EL (cell line): Measurements from ENCODE around the gene PCDHGA5.
"Not testable (repeated sequence)": the region's sequence is repeated elsewhere in the genome, so short reads cannot be mapped to it uniquely, and the experiment has no call there.

Experiments
- DNase-seq: peaks from one replicate; pipeline ENCODE4 v3.0.0-alpha.2; 2016

The PCDHGA5 gene

DNA sequence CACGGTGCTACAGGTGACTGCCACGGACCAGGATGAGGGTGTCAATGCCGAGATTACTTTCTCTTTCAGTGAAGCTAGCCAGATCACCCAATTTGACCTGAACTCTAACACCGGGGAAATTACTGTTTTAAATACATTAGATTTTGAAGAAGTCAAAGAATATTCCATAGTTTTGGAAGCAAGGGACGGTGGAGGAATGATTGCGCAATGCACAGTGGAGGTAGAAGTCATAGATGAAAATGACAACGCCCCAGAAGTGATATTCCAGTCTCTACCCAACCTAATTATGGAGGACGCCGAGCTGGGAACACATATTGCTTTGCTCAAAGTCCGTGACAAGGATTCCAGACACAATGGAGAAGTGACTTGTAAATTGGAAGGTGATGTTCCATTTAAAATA is 24.7 kb downstream of the PCDHGA5 start:
- DNase-seq: no peak

DNA sequence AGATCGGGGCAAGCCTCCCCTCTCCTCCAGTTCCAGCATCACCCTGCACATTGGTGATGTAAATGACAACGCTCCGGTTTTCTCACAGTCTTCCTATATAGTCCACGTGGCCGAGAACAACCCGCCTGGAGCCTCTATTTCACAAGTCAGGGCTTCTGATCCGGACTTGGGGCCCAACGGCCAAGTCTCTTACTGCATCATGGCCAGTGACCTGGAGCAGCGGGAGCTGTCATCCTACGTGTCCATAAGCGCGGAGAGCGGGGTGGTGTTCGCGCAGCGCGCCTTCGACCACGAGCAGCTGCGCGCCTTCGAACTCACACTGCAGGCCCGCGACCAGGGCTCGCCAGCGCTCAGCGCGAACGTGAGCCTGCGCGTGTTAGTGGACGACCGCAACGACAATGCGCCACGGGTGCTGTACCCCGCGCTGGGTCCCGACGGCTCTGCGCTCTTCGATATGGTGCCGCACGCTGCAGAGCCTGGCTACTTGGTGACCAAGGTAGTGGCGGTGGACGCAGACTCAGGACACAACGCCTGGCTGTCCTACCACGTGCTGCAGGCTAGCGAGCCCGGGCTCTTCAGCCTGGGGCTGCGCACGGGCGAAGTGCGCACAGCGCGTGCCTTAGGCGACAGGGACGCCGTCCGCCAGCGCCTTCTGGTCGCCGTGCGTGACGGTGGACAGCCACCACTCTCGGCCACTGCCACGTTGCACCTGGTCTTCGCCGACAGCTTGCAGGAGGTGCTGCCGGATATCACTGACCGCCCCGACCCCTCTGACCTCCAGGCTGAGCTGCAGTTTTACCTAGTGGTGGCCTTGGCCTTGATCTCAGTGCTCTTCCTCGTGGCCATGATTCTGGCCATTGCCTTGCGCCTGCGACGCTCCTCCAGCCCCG is 25.4 kb downstream of the PCDHGA5 start:
- no peak for DNase-seq

DNA sequence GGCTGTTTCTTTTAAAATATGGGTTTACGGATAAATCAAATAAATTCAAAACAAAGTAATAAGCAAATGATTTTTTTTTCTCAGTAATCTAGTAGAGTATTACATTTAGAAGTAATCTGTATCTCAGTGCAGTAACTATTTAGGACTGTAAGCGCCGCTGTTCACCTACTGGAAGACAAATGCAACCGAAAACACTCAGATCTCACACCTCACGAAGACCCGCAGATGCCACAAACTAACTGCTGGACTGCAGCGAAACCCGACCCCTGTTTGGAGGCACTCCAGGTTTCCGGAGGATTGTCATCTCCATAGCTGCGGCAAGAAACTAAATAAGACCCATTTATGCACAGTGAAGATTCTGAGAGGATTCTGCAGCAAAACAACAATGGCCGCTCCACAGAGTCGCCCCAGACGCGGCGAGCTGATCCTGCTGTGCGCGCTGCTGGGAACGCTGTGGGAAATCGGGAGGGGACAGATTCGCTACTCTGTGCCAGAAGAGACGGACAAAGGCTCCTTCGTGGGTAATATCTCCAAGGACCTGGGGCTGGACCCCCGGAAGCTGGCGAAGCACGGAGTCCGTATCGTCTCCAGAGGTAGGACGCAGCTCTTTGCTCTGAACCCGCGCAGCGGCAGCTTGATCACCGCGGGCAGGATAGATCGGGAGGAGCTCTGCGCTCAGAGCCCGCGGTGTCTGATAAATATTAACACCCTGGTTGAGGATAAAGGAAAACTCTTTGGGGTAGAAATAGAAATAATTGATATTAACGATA is 28.7 kb downstream of the PCDHGA5 start, which contains the start of gene PCDHGA8:
TSS of gene PCDHGA8 (plus strand) at position 205 of the 770 bp plus-strand sequence. CDS start at position 386, 181 bp downstream.
- DNase-seq: no peak

DNA sequence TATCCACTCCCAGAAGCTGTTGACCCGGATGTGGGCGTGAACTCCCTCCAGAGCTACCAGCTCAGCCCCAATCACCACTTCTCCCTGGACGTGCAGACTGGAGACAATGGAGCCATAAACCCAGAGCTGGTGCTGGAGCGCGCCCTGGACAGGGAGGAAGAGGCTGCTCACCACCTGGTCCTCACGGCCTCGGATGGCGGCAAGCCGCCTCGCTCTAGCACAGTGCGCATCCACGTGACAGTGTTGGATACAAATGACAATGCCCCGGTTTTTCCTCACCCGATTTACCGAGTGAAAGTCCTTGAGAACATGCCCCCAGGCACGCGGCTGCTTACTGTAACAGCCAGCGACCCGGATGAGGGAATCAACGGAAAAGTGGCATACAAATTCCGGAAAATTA is 29.3 kb downstream of the PCDHGA5 start:
- DNase-seq: no peak

DNA sequence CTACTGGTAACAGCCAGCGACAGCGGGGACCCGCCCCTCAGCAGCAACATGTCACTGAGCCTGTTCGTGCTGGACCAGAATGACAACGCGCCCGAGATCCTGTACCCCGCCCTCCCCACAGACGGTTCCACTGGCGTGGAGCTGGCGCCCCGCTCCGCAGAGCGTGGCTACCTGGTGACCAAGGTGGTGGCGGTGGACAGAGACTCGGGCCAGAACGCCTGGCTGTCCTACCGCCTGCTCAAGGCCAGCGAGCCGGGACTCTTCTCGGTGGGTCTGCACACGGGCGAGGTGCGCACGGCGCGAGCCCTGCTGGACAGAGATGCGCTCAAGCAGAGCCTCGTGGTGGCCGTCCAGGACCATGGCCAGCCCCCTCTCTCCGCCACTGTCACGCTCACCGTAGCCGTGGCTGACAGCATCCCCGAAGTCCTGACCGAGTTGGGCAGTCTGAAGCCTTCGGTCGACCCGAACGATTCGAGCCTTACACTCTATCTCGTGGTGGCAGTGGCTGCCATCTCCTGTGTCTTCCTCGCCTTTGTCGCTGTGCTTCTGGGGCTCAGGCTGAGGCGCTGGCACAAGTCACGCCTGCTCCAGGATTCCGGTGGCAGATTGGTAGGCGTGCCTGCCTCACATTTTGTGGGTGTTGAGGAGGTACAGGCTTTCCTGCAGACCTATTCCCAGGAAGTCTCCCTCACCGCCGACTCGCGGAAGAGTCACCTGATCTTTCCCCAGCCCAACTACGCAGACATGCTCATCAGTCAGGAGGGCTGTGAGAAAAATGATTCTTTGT is 30.6 kb downstream of the PCDHGA5 start:
- DNase-seq: not testable (repeated sequence)

DNA sequence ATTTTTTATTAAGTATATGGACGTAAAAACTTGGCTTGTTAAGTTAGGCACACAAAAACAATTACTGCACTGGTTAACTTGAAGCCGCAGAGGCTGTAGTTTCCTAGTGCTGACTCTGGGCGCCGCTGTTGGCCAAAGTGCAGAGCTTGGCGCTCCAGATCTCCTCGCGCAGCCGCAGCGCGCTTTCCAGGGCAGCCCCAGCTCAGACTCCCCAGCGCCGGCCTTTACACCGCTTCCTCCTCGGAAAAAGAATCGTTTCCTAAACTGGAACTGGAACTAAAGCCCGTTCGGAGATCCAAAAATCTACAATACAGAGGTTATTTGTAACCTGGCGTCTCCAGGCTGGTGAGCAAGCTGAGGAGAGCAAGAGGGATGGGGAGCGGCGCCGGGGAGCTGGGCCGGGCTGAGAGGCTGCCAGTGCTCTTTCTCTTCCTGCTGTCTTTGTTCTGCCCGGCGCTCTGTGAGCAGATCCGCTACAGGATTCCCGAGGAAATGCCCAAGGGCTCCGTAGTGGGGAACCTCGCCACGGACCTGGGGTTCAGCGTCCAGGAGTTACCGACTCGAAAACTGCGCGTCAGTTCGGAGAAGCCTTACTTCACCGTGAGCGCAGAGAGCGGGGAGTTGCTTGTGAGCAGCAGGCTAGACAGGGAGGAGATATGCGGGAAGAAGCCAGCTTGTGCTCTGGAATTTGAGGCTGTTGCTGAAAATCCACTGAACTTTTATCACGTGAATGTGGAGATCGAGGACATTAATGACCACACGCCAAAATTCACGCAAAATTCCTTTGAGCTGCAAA is 34.0 kb downstream of the PCDHGA5 start, which contains the start of gene PCDHGB5:
TSS of gene PCDHGB5 (plus strand) at position 192 of the 796 bp plus-strand sequence. CDS start at position 373, 181 bp downstream.
- DNase-seq: peak; percentile 74

DNA sequence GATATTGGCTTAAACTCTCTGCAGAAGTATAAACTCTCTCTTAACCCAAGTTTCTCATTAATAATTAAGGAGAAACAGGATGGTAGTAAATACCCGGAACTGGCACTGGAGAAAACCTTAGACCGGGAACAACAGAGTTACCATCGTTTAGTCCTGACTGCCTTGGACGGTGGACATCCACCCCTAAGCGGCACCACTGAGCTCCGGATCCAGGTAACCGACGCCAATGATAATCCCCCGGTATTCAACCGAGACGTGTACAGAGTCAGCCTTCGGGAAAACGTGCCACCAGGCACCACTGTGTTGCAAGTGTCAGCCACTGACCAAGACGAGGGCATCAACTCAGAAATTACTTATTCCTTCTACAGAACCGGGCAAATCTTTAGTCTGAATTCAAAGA is 34.6 kb downstream of the PCDHGA5 start:
- no peak for DNase-seq

DNA sequence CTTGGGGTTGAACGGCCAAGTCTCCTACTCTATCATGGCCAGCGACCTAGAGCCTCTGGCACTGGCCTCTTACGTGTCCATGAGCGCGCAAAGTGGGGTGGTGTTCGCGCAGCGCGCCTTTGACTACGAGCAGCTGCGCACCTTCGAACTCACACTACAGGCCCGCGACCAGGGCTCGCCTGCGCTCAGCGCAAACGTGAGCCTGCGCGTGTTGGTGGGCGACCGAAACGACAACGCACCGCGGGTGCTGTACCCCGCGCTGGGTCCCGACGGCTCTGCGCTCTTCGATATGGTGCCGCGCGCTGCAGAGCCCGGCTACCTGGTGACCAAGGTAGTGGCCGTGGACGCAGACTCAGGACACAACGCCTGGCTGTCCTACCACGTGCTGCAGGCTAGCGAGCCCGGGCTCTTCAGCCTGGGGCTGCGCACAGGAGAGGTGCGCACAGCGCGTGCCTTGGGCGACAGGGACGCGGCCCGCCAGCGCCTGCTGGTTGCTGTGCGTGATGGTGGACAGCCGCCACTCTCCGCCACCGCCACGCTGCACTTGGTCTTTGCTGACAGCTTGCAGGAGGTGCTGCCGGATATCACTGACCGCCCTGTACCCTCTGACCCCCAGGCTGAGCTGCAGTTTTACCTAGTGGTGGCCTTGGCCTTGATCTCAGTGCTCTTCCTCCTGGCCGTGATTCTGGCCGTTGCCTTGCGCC is 35.7 kb downstream of the PCDHGA5 start:
- DNase-seq: no peak

DNA sequence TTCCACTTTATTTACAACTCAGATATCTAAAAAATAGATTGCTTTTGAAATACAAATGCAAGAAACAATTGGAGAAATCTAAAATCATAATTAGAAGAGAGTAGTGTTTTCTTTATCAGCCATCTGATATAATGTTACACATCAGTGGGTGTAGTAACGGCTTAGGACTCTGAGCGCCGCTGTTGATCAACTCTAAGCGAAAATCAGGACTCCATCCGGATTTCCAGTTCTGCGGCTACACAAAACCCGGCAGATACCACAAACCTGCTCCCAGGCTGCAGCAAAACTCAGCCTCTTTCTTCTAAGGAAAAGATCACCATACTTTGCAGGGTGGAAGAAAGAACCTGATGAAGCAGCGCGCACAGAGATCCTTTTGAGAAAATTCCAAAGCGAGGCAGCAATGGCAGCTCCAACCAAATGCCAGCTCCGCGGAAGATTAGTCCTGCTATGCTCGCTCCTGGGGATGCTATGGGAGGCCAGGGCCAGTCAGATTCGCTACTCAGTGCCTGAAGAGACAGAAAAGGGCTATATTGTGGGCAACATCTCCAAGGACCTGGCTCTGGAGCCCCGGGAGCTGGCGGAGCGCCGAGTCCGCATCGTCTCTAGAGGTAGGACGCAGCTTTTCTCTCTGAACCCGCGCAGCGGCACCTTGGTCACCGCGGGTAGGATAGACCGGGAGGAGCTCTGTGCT is 38.7 kb downstream of the PCDHGA5 start, which contains the start of gene PCDHGA9:
TSS of gene PCDHGA9 (plus strand) at position 226 of the 691 bp plus-strand sequence. CDS start at position 401, 175 bp downstream.
- peak; percentile 32 for DNase-seq

DNA sequence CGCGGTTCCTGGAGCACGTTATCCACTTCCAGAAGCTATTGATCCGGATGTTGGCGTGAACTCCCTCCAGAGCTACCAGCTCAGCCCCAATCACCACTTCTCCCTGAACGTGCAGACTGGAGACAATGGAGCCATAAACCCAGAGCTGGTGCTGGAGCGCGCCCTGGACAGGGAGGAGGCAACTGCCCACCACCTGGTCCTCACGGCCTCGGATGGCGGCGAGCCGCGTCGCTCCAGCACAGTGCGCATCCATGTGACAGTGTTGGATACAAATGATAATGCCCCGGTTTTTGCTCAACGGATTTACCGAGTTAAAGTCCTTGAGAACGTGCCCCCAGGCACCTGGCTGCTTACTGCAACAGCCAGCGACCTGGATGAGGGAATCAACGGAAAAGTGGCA is 39.4 kb downstream of the PCDHGA5 start:
- DNase-seq: no peak

DNA sequence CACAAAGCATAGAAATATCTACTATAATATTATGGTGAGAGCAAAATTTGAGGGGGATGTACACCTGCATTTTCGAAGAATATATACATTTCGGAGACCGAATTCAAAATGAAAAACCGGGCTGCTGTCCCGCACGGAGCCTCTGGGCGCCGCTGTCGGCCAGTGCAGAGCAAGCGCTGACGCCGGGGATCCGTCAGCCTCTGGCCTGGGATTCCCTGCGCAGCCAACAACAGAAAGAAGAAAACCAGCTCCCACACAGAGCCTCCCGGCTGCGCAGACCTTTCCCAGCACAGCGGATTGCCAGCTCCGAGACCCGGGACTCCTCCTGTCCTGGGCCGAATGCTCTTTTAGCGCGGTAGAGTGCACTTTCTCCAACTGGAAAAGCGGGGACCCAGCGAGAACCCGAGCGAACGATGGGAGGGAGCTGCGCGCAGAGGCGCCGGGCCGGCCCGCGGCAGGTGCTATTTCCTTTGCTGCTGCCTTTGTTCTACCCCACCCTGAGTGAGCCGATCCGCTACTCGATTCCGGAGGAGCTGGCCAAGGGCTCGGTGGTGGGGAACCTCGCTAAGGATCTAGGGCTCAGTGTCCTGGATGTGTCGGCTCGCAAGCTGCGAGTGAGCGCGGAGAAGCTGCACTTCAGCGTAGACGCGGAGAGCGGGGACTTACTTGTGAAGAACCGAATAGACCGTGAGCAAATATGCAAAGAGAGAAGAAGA is 44.0 kb downstream of the PCDHGA5 start, which contains the start of gene PCDHGB6:
TSS of gene PCDHGB6 (plus strand) at position 232 of the 716 bp plus-strand sequence. CDS start at position 414, 182 bp downstream.
- DNase-seq: peak; percentile 57

DNA sequence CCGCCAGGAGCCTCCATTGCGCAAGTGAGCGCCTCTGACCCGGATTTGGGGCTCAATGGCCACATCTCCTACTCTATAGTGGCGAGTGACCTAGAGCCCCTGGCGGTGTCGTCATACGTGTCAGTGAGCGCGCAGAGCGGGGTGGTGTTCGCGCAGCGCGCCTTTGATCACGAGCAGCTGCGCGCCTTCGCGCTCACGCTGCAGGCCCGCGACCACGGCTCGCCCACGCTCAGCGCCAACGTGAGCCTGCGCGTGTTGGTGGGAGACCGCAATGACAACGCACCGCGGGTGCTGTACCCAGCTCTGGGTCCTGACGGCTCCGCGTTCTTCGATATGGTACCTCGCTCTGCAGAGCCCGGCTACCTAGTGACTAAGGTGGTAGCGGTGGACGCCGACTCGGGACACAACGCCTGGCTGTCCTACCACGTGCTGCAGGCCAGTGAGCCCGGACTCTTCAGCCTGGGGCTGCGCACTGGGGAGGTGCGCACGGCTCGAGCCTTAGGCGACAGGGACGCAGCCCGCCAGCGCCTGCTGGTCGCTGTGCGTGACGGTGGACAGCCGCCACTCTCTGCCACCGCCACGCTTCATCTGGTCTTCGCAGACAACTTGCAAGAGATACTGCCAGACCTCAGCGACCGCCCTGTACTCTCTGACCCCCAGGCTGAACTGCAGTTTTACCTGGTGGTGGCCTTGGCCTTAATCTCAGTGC is 45.8 kb downstream of the PCDHGA5 start:
- no peak for DNase-seq

DNA sequence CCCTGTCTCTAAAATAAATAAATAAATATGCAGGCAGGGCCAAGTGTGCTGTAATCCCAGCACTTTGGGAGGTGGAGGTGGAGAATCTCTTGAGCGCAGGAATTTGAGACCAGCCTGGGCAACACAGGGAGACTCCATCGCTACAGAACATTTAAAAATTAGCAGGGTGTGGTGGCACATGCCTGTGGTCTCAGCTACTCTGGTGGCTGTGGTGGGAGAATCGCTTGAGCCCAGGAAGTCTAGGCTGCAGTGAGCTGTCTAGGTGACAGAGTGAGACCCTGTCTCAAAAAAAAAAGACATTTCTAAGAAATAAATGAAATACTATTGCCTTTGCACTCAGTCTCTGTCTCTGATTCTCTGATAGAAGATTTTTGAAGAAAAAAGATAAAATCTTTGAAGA is 47.6 kb downstream of the PCDHGA5 start:
- DNase-seq: no peak

DNA sequence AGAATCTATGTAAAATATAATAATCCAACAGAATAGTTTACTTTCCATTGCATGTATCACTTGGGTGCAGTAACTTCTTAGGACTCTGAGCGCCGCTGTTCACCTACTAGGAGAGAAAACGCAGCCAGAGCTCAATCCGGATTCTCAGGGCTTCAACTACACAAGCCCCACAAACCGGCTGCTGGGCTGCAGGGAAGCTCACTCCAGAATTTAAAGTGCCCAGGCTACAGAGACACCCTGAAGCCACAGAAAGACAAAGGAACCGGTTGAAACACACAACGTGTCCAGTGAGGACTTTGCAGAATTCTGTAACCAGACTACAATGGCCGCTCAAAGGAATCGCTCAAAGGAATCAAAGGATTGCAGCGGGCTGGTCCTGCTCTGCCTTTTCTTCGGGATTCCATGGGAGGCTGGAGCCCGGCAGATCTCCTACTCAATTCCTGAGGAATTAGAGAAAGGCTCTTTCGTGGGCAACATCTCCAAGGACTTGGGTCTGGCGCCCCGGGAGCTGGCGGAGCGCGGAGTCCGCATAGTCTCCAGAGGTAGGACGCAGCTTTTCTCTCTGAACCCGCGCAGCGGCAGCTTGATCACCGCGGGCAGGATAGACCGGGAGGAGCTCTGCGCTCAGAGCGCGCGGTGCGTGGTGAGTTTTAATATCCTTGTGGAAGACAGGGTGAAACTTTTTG is 49.0 kb downstream of the PCDHGA5 start, which contains the start of gene PCDHGA10:
TSS of gene PCDHGA10 (plus strand) at position 134 of the 686 bp plus-strand sequence. CDS start at position 323, 189 bp downstream.
- DNase-seq: peak; percentile 67

DNA sequence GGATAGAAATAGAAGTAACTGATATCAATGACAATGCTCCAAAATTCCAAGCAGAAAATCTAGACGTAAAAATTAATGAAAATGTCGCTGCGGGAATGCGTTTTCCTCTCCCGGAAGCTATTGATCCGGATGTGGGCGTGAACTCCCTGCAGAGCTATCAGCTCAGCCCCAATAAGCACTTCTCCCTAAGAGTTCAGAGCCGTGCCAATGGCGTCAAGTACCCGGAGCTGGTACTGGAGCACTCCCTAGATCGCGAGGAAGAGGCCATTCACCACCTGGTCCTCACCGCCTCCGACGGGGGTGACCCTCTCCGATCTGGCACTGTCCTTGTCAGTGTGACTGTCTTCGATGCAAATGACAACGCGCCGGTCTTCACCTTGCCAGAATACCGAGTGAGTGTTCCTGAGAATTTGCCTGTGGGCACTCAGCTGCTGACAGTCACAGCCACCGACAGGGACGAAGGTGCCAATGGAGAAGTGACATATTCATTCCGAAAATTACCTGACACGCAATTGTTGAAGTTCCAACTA is 49.6 kb downstream of the PCDHGA5 start:
- DNase-seq: peak; percentile 18

DNA sequence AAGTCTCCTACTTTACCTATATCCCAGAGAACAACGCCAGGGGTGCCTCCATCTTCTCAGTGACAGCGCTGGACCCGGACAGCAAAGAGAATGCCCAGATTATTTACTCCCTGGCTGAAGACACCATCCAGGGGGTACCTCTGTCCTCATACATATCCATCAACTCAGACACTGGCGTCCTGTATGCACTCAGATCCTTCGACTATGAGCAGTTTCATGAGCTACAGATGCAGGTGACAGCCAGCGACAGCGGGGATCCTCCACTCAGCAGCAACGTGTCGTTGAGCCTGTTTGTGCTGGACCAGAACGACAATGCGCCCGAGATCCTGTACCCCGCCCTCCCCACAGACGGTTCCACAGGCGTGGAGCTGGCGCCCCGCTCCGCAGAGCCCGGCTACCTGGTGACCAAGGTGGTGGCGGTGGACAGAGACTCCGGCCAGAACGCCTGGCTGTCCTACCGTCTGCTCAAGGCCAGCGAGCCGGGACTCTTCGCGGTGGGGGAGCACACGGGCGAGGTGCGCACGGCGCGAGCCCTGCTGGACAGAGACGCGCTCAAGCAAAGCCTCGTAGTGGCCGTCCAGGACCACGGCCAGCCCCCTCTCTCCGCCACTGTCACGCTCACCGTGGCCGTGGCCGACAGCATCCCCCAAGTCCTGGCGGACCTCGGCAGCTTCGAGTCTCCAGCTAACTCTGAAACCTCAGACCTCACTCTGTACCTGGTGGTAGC is 50.7 kb downstream of the PCDHGA5 start:
- DNase-seq: not testable (repeated sequence)

DNA sequence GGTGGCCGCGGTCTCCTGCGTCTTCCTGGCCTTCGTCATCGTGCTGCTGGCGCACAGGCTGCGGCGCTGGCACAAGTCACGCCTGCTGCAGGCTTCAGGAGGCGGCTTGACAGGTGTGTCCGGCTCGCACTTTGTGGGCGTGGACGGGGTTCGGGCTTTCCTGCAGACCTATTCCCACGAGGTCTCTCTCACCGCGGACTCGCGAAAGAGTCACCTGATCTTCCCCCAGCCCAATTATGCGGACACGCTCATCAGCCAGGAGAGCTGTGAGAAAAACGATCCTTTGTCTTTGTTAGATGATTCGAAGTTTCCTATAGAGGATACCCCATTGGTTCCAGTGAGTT is 51.3 kb downstream of the PCDHGA5 start:
- not testable (repeated sequence) for DNase-seq
